ENCODE measurements around the gene RENBP. TPM values are rescaled to one million over a fixed set of nuclear protein-coding genes. Genes with fewer than 3 reads are reported as not detected.

RENBP gene
- total and polyA plus RNA-seq, 2 of the 13 experiments (the other 11 are each of a cell fraction or from before 2014, with no cell fraction given) = 1.4 to 2.6 TPM

DNA sequence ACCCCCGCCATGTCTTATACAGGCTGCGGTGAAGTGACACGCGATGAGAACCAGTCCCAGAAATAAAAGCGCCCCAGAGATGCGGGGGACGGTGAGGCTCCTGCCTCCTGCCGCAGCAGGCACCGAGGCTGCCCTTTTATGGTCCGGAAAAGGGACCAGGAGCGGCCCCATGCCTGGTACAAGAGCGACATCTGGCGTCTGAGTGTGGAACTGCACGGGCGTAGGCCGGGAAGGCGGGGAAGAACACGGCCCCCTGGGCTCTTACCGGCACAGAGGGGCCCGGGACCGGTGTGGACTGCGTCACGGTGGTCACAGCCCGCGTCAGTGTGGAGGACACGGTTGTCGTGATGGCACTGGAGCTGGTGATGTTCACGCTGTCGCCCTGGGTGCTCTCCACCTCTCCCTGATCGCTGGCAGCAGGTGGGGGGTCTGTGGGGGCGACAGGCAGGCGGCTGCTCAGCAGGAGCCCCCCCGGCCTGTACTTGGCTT, 8.9 kb upstream of the RENBP start (continued):
- TF ChIP-seq RAD21 (CRISPR knock-in tag; IDR thresholded peaks at IDR 0.05) (peak; percentile 66), ZC3H13 (CRISPR knock-in tag; IDR thresholded peaks at IDR 0.05) (peak; percentile 50; the same call in 1 of the 2 replicates), NONO (IDR thresholded peaks at IDR 0.05) (no peak), NONO (CRISPR knock-in tag; conservative IDR thresholded peaks at IDR 0.05) (0 out of 2 replicates have a peak, but pooled peaks have one; percentile 22)
- TF ChIP-seq, protein P1, sequence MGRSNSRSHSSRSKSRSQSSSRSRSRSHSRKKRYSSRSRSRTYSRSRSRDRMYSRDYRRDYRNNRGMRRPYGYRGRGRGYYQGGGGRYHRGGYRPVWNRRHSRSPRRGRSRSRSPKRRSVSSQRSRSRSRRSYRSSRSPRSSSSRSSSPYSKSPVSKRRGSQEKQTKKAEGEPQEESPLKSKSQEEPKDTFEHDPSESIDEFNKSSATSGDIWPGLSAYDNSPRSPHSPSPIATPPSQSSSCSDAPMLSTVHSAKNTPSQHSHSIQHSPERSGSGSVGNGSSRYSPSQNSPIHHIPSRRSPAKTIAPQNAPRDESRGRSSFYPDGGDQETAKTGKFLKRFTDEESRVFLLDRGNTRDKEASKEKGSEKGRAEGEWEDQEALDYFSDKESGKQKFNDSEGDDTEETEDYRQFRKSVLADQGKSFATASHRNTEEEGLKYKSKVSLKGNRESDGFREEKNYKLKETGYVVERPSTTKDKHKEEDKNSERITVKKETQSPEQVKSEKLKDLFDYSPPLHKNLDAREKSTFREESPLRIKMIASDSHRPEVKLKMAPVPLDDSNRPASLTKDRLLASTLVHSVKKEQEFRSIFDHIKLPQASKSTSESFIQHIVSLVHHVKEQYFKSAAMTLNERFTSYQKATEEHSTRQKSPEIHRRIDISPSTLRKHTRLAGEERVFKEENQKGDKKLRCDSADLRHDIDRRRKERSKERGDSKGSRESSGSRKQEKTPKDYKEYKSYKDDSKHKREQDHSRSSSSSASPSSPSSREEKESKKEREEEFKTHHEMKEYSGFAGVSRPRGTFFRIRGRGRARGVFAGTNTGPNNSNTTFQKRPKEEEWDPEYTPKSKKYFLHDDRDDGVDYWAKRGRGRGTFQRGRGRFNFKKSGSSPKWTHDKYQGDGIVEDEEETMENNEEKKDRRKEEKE (IDR thresholded peaks at IDR 0.05) = no peak
- TF ChIP-seq, protein P2, sequence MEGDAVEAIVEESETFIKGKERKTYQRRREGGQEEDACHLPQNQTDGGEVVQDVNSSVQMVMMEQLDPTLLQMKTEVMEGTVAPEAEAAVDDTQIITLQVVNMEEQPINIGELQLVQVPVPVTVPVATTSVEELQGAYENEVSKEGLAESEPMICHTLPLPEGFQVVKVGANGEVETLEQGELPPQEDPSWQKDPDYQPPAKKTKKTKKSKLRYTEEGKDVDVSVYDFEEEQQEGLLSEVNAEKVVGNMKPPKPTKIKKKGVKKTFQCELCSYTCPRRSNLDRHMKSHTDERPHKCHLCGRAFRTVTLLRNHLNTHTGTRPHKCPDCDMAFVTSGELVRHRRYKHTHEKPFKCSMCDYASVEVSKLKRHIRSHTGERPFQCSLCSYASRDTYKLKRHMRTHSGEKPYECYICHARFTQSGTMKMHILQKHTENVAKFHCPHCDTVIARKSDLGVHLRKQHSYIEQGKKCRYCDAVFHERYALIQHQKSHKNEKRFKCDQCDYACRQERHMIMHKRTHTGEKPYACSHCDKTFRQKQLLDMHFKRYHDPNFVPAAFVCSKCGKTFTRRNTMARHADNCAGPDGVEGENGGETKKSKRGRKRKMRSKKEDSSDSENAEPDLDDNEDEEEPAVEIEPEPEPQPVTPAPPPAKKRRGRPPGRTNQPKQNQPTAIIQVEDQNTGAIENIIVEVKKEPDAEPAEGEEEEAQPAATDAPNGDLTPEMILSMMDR (CRISPR knock-in tag; IDR thresholded peaks at IDR 0.05) = peak; percentile 86

GRCh38 chrX:153952373-153953026, 8.1 kb upstream of the RENBP start:
- Histone ChIP-seq H3K36me3 (replicated peaks in 1 of 2; ENCODE audit: control insufficient read depth in 1 of 2, insufficient read depth in 2 of 2, low read length in 2 of 2) (peaks cover 16 to 59% of the 10 kb centered on the region in 2 experiments; a peak in 4 of 5 replicates), H3K9ac (ENCODE audit: insufficient read depth, low read depth, low read length) (no peak overlapping the region), H2AFZ (ENCODE audit: low read length) (no peak overlapping the region), H3K9me3 (ENCODE audit: low read length) (no peaks in the 10 kb centered on the region), H3K4me3 (replicated peaks in 1 of 3; ENCODE audit: insufficient read depth in 1 of 3, low read depth in 2 of 3, low read length in 3 of 3) (no peak overlapping the region), H3K4me2 (ENCODE audit: low read depth, low read length) (no peak overlapping the region), H3K4me1 (ENCODE audit: insufficient read depth, low read length) (peaks cover 15% of the 10 kb centered on the region), H3K79me2 (ENCODE audit: insufficient read depth, low read length) (no peaks in the 10 kb centered on the region), H4K20me1 (ENCODE audit: insufficient read depth, low read length) (0 out of 2 replicates have a peak, but pooled peaks cover 2% of the 10 kb centered on the region), H3K27ac (ENCODE audit: extremely low read length, insufficient read depth, low read length) (no peak overlapping the region), H3K27me3 (ENCODE audit: control insufficient read depth in 1 of 2, insufficient read depth in 2 of 2, low read length in 2 of 2) (no peaks in the 10 kb centered on the region)
- ChIA-PET CTCF (ENCODE audit: low intra/inter-chr PET ratio, low total read pairs) (interaction anchor here (0.7 to 1.5 kb wide), 3 partner anchors 29 to 189 kb away, joined by 3 to 8 read pairs (median 6); partner anchors contain the start of gene PLXNB3), POLR2A (no interaction called here)
- no TSS peak for BruUV-seq (replicated peaks)
- intact Hi-C loops (cut with micrococcal nuclease; ENCODE audit: unreplicated experiment) = no loop called here
- TF ChIP-seq RBFOX2 (IDR thresholded peaks at IDR 0.05; ENCODE audit: low read depth, low read length) (0 out of 2 replicates have a peak, but pooled peaks have one; percentile 32), AGO2 (optimal IDR thresholded peaks at IDR 0.05; ENCODE audit: low read depth, low read length) (peak; percentile 90), RBM22 (optimal IDR thresholded peaks at IDR 0.05; ENCODE audit: low read length) (peak; percentile 20), ZNF414 (CRISPR knock-in tag; IDR thresholded peaks at IDR 0.05) (no peak)
- ATAC-seq (no peak), FAIRE-seq (no peak), DNase-seq (ENCODE audit: low spot score) (no peak)
- no CpG with 5 or more reads among the region's 32 CpGs for WGBS (ENCODE audit: low lambda C conversion rate)
- in situ Hi-C loops (cut with HindIII; ENCODE audit: extremely low pct_ligation_motif_present, low pct_unique_long_range_greater_than_20kb) = no loop called here

Measured in HepG2 (cell line).